ENCODE results near the gene CLSTN3. TPM values are rescaled to one million over a fixed set of nuclear protein-coding genes. Genes with fewer than 3 reads are reported as not detected.

Gene CLSTN3
- total and polyA plus RNA-seq, 9 of the 15 experiments (the other 6 are each of a cell fraction or from before 2014, with no cell fraction given): 0.08 to 23.2 (median 11.0) TPM

DNA sequence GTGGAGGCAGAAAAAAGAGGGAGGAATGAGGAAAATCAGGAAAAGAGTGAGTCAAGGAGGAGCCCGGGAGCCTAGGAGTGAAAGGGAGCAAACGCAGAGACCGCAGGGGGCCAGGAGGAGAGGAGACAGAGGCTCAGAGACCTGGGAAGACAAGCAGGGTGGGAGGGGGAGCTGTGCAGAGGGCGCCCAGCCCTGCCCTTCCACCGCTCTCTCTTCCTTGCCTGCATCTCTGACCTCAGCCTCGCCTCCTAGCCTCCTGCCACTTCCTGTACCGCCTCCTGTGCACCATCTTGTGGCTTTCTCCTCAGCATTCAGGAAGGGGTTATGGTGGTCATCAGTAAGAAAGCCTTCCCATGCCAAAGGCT is 1.3 kb downstream of the CLSTN3 start:
- CTCF ChIA-PET (ENCODE audit: low intra/inter-chr PET ratio): no interaction called here
- H3K36me3 ChIP-seq (ENCODE audit: control insufficient read depth, insufficient read depth, low read length): peaks cover 27% of the 10 kb centered on the region; the same call in 2 of the 3 replicates
- TSS peak; percentile 62 for BruUV-seq (replicated peaks)
- H2AFZ ChIP-seq (ENCODE audit: low read depth, low read length): no peak overlapping the region
- in situ Hi-C loops (cut with MboI) (no loop called here), intact Hi-C loops (cut with micrococcal nuclease) (no loop called here)
- H3K4me1 ChIP-seq (replicated peaks in 1 of 2; ENCODE audit: control insufficient read depth in 2 of 2, insufficient read depth in 2 of 2, low read length in 2 of 2): peaks cover 20 to 44% of the 10 kb centered on the region in 2 experiments
- FAIRE-seq (no peak), DNase-seq (ENCODE audit: extremely low read depth in 1 of 4, low spot score in 3 of 4) (no peak), ATAC-seq (no peak)
- H3K9ac ChIP-seq (ENCODE audit: insufficient read depth in 1 of 2, low read depth in 2 of 2, low read length in 2 of 2): no peak overlapping the region
- POLR2A ChIA-PET: interaction anchor here (0.6 to 0.7 kb wide), 2 partner anchors 11 to 194 kb away, joined by 3 read pairs; no protein-coding TSS in a partner anchor
- TF ChIP-seq ZC3H11A (IDR thresholded peaks at IDR 0.05; ENCODE audit: low read depth, low read length): no peak
- no peak for TF ChIP-seq MYC (IDR thresholded peaks at IDR 0.05; ENCODE audit: low read depth, low read length)
- TF ChIP-seq MYC (CRISPR knock-in tag; IDR thresholded peaks at IDR 0.05; ENCODE audit: borderline replicate concordance, low read depth): no peak
- no peak for TF ChIP-seq MXI1 (IDR thresholded peaks at IDR 0.05; ENCODE audit: low read depth, low read length)
- TF ChIP-seq TAF7 (tag; IDR thresholded peaks at IDR 0.05): no peak
- peak; percentile 46 for TF ChIP-seq ARHGAP35 (IDR thresholded peaks at IDR 0.05; ENCODE audit: partially characterized antibody)
- no peak for TF ChIP-seq MIER1 (IDR thresholded peaks at IDR 0.05; ENCODE audit: low read depth)
- no peak for TF ChIP-seq SMARCB1 (IDR thresholded peaks at IDR 0.05; ENCODE audit: insufficient read length, low read depth)
- TF ChIP-seq TSC22D4 (tag; IDR thresholded peaks at IDR 0.05): no peak
- no peak overlapping the region for H3K27ac ChIP-seq (ENCODE audit: extremely low read depth, low read depth, low read length)
- peaks cover 35% of the 10 kb centered on the region for H3K79me2 ChIP-seq (ENCODE audit: control insufficient read depth, insufficient read depth, low read length)
- no CpG with 5 or more reads among the region's 7 CpGs for WGBS (ENCODE audit: insufficient coverage, low coverage, missing lambda C conversion rate)
- H3K4me3 ChIP-seq: peak overlapping the region; percentile 61
- no peaks in the 10 kb centered on the region for H3K27me3 ChIP-seq (ENCODE audit: control insufficient read depth in 2 of 2, insufficient read depth in 2 of 2, low read length in 2 of 2)
- no peaks in the 10 kb centered on the region for H3K9me1 ChIP-seq (ENCODE audit: control insufficient read depth, insufficient read depth, low read length)
- peak overlapping the region; percentile 88 for H3K4me2 ChIP-seq (ENCODE audit: insufficient read depth, low read length)
- no peaks in the 10 kb centered on the region for H3K9me3 ChIP-seq (replicated peaks; ENCODE audit: control insufficient read depth, insufficient read depth, low read depth, low read length)
- H4K20me1 ChIP-seq (replicated peaks; ENCODE audit: control insufficient read depth, insufficient read depth, low read length): 0 out of 2 replicates have a peak, but pooled peaks cover 2% of the 10 kb centered on the region

Measured in K562 (cell line).